ENCODE measurements around the gene THBD.
"Not testable (repeated sequence)": the region's sequence is repeated elsewhere in the genome, so short reads cannot be mapped to it uniquely, and the experiment has no call there.

Gene THBD

DNA sequence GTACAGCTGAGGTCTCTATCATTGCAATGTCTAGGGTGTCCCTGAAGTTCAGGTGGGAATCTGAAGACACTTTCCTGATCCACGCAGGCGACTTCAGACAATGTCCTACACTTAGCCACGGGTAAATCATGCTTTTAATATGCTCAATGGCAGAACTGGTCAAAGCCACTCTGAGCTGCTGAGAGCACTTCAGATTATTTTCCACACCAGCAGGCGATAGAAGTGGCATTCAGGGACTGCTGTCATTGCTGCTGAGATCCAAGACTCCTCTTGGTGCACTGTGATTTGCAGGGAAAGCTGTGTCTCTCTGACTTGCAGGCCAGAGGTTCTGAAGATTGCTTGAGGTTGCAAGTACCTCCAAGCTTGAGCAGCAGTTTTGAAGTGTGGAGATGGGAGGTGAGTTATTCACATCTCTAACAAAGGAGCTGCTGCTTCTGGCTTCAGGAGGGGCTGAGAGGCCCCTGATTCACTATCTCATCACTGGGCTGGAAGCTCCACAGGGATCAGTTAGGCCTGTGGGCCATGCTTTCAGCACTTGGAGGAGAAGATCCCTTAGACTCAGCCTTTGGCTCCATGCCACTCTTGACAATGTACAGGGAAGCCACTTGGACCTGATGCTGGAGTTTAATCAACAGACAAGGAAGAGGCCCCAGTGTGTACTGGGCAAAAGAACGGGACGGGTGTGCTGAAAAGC is 17.3 kb downstream of the THBD start:
- Histone ChIP-seq H3K79me2 (no peaks in the 10 kb centered on the region), H2AFZ (no peak overlapping the region), H3K4me2 (ENCODE audit: low read length) (no peak overlapping the region), H3K36me3 (ENCODE audit: control insufficient read depth, insufficient read depth, low read length) (no peaks in the 10 kb centered on the region), H3K9ac (no peak overlapping the region), H3K9me3 (ENCODE audit: control insufficient read depth, low read length) (no peaks in the 10 kb centered on the region), H3K4me3 (ENCODE audit: low read depth, low read length) (no peak overlapping the region), H3K27me3 (ENCODE audit: control insufficient read depth, insufficient read depth, low read length) (no peaks in the 10 kb centered on the region), H3K27ac (no peak overlapping the region), H3K4me1 (no peaks in the 10 kb centered on the region)
- TF ChIP-seq CTCF (IDR thresholded peaks at IDR 0.05), result no peak

GRCh38 chr20:23031346-23031745 is 18.1 kb downstream of the THBD start:
- H3K27ac ChIP-seq, result no peak overlapping the region
- no peaks in the 10 kb centered on the region for H3K27me3 ChIP-seq (ENCODE audit: control insufficient read depth, insufficient read depth, low read length)
- no peak overlapping the region for H3K4me3 ChIP-seq (ENCODE audit: low read depth, low read length)
- H3K36me3 ChIP-seq (ENCODE audit: control insufficient read depth, insufficient read depth, low read length), result no peaks in the 10 kb centered on the region
- no peaks in the 10 kb centered on the region for H3K9me3 ChIP-seq (ENCODE audit: control insufficient read depth, low read length)
- H3K4me1 ChIP-seq, result no peaks in the 10 kb centered on the region
- no peak for TF ChIP-seq CTCF (IDR thresholded peaks at IDR 0.05)
- H3K9ac ChIP-seq, result no peak overlapping the region
- H2AFZ ChIP-seq, result no peak overlapping the region
- H3K4me2 ChIP-seq (ENCODE audit: low read length), result no peak overlapping the region
- H3K79me2 ChIP-seq, result no peaks in the 10 kb centered on the region

DNA sequence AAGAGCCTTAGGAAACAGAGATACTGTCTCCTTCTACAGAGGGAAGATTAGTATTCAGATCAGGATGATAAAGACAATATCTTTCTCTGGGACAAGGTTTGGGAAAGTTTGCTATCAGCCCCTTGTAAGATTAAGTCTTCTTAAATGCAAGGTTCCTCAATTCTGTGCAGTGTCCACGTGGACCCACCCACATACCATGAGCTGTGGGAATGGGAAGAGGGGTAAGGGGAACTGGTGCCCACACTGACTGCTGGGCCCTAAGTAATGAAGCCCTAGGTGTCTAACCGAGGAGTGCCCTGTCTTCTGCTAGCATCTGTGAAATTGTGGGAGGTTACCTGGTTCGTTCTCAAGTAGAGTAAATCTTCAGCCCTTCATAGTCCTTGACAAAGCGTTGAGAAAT is 20.1 kb downstream of the THBD start:
- H3K27me3 ChIP-seq (ENCODE audit: control insufficient read depth, insufficient read depth, low read length), result no peaks in the 10 kb centered on the region
- H3K79me2 ChIP-seq, result no peaks in the 10 kb centered on the region
- no peak overlapping the region for H3K4me3 ChIP-seq (ENCODE audit: low read depth, low read length)
- no peak overlapping the region for H3K27ac ChIP-seq
- H2AFZ ChIP-seq, result no peak overlapping the region
- no peaks in the 10 kb centered on the region for H3K9me3 ChIP-seq (ENCODE audit: control insufficient read depth, low read length)
- H3K4me2 ChIP-seq (ENCODE audit: low read length), result no peak overlapping the region
- TF ChIP-seq CTCF (IDR thresholded peaks at IDR 0.05), result no peak
- H3K36me3 ChIP-seq (ENCODE audit: control insufficient read depth, insufficient read depth, low read length), result no peaks in the 10 kb centered on the region
- no peak overlapping the region for H3K9ac ChIP-seq
- no peaks in the 10 kb centered on the region for H3K4me1 ChIP-seq

GRCh38 chr20:23028392-23028791 is 21.1 kb downstream of the THBD start:
- Histone ChIP-seq H2AFZ (no peak overlapping the region), H3K9ac (no peak overlapping the region), H3K79me2 (no peaks in the 10 kb centered on the region), H3K27ac (no peak overlapping the region), H3K36me3 (ENCODE audit: control insufficient read depth, insufficient read depth, low read length) (no peaks in the 10 kb centered on the region), H3K9me3 (ENCODE audit: control insufficient read depth, low read length) (no peaks in the 10 kb centered on the region), H3K4me1 (no peaks in the 10 kb centered on the region), H3K27me3 (ENCODE audit: control insufficient read depth, insufficient read depth, low read length) (no peaks in the 10 kb centered on the region), H3K4me3 (ENCODE audit: low read depth, low read length) (no peak overlapping the region), H3K4me2 (ENCODE audit: low read length) (no peak overlapping the region)
- TF ChIP-seq CTCF (IDR thresholded peaks at IDR 0.05), result no peak

DNA sequence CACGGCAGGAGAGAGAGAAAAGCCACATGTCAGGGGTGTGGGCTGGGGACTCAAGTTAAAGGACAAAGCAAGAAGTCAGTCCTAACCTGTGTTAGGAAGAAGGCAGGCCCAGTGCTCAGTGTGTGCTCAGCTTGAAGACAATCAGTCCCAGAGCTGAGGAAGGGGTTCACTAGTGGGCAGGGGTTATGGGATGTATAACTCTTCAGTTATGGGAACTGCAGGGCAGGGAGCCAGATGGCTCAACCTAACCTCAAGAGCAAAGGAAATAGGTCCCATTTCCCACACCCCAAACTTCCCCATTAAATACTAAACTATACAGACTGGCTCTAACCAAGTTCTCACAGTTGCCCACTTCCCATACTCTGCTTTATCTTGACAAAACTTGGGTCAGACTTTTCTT is 21.8 kb downstream of the THBD start:
- no peak for TF ChIP-seq CTCF (IDR thresholded peaks at IDR 0.05)
- Histone ChIP-seq H3K4me2 (ENCODE audit: low read length) (no peak overlapping the region), H3K79me2 (no peaks in the 10 kb centered on the region), H3K27me3 (ENCODE audit: control insufficient read depth, insufficient read depth, low read length) (no peaks in the 10 kb centered on the region), H3K27ac (no peak overlapping the region), H2AFZ (no peak overlapping the region), H3K36me3 (ENCODE audit: control insufficient read depth, insufficient read depth, low read length) (no peaks in the 10 kb centered on the region), H3K9ac (no peak overlapping the region), H3K9me3 (ENCODE audit: control insufficient read depth, low read length) (no peaks in the 10 kb centered on the region), H3K4me3 (ENCODE audit: low read depth, low read length) (no peak overlapping the region), H3K4me1 (no peaks in the 10 kb centered on the region)

- not testable (repeated sequence) for H3K36me3 ChIP-seq (ENCODE audit: control insufficient read depth, insufficient read depth, low read length); H3K4me2 ChIP-seq (ENCODE audit: low read length); H2AFZ ChIP-seq; H3K27me3 ChIP-seq (ENCODE audit: control insufficient read depth, insufficient read depth, low read length); H3K79me2 ChIP-seq; H3K9ac ChIP-seq; H3K4me3 ChIP-seq (ENCODE audit: low read depth, low read length); H3K27ac ChIP-seq; H3K4me1 ChIP-seq; H3K9me3 ChIP-seq (ENCODE audit: control insufficient read depth, low read length)
Measured at GRCh38 chr20:23025503-23025902, 24.0 kb downstream of the THBD start.

Measured in parathyroid adenoma (tissue), 2 donors.